Heart left ventricle (tissue), 16 donors: Measurements from ENCODE around the gene VAV1. TPM values are rescaled to one million over a fixed set of nuclear protein-coding genes. Genes with fewer than 3 reads are reported as not detected.
A peak's percentile ranks its signal among the peaks of the same experiment; 100 is the strongest.

ENCODE experiments used
- ATAC-seq, 4 donors: fragments of 200-7000 bp; cut with Tn5 transposase; one replicate each; pipeline ENCODE4 v1.9.1; 2020 to 2022; ENCODE audit warnings: moderate library complexity in 4 of 4, mild to moderate bottlenecking in 3 of 4, moderate number of reproducible peaks in 1 of 4
- DNase-seq, 5 donors: peaks; one replicate each; pipeline ENCODE4 v3.0.0-alpha.2; 2020
- H3K27ac ChIP-seq, 12 donors: fragments of 200-600 bp; sonication (generic) in 4 of 12; one replicate each; pipeline versions ENCODE4 v1.5.0 to v1.8.0; 2016 to 2022; ENCODE audit warnings: mild to moderate bottlenecking in 2 of 12
- H3K27me3 ChIP-seq, 9 donors: fragments of 200-600 bp; sonication (generic) in 2 of 9; one replicate each; pipeline versions ENCODE4 v1.5.1 to v1.8.0; 2016 to 2022; ENCODE audit warnings: mild to moderate bottlenecking in 3 of 9
- H3K36me3 ChIP-seq, 9 donors: fragments of 200-600 bp; sonication (generic) in 2 of 9; one replicate each; pipeline versions ENCODE4 v1.5.0 to v1.8.0; 2018 to 2022; ENCODE audit warnings: mild to moderate bottlenecking in 2 of 9
- H3K4me1 ChIP-seq, 12 donors: fragments of 200-600 bp; sonication (generic) in 4 of 12; one replicate each; pipeline versions ENCODE4 v1.5.0 to v1.8.0; 2016 to 2022; ENCODE audit warnings: mild to moderate bottlenecking in 3 of 12
- H3K4me3 ChIP-seq, 12 donors: fragments of 200-600 bp; sonication (generic) in 4 of 12; one replicate each; pipeline versions ENCODE4 v1.5.0 to v1.8.0; 2017 to 2022; ENCODE audit warnings: mild to moderate bottlenecking in 9 of 12, moderate library complexity in 4 of 12
- H3K9me3 ChIP-seq, 12 donors: fragments of 200-600 bp; sonication (generic) in 4 of 12; one replicate each; pipeline versions ENCODE4 v1.5.0 to v1.8.0; 2016 to 2022; ENCODE audit warnings: mild to moderate bottlenecking in 1 of 12
- CTCF ChIP-seq, 12 donors: fragments of 200-600 bp; sonication (generic) in 4 of 12; IDR thresholded peaks; one replicate each; pipeline versions ENCODE4 v1.5.0 to v1.8.0; 2018 to 2022; ENCODE audit warnings: antibody characterized with exemption in 12 of 12, mild to moderate bottlenecking in 5 of 12
- POLR2A ChIP-seq, 2 donors: fragments of 450-650 bp; IDR thresholded peaks; one replicate each; pipeline ENCODE4 v1.6.1; 2017; ENCODE audit warnings: antibody characterized with exemption in 2 of 2, mild to moderate bottlenecking in 2 of 2, moderate library complexity in 2 of 2
- WGBS, 4 donors: extraction: QIAGEN DNeasy Blood & Tissue Kit in 2 of 4; methylation state at CpG; one replicate each; pipeline versions ENCODE4 v1.1.5 to v1.1.7; 2013 to 2018; 5-methylcytosine and 5-hydroxymethylcytosine counted together
- intact Hi-C, 10 donors: fragments of 100-400 bp; cut with DNase I; formaldehyde crosslinking; loops; one replicate each; pipeline versions ENCODE4 v1.11.1 to v1.14.2; 2022
- polyA plus RNA-seq, 2 donors: library from polyadenylated mRNA; stranded (reverse); fragments of 200-250 nt; gene quantifications; one replicate each; pipeline ENCODE4 v1.2.3, GENCODE V29; 2013
- total RNA-seq, 9 donors: library from RNA; depleted of rRNA in 2 of 9; stranded (reverse); fragments of >200 nt in 2 of 9; fragmentation: NEBNext Ultra II Directional in 3 of 9; extraction: Animal tissue kit (Norgen Biotek cat#: 25700) in 3 of 9; gene quantifications; one replicate each; pipeline versions ENCODE4 v1.1.0 to v1.2.4, GENCODE V29; 2016 to 2023
- donor health status: ischemic (EF 13 %, LVEDD 7.1; RV severe dilation, severe dysfunction).
- donor health status: healthy with polysubstance abuse.
- donor health status: DM: no; HTN: yes; CAD: no.
- donor health status: DM: no; HTN: no; CAD: no.
- donor health status: ischemic (EF 25% LVEDD 6.9; RV normal size, moderate dysfunction).
- donor health status: ischemic (EF 25% LVEDD 5.7; RV mildly dilated, moderate dysfunction).
- donor health status: healthy.
- donor health status: DM: yes; HTN: yes; CAD: no.
- donor health status: ischemic (EF 35%, LVEDD 5.7; RV mildly dilated, moderate dysfunction).
- donor health status: nonischemic (EF 11% LVEDD 7.7; RV severe dilation, severe dysfunction).
- donor health status: DM: yes; HTN: yes; CAD: no.
- donor health status: PGD.
- donor health status: ischemic (EF 29% LVEDD 5.4; RV normal size, mild dysfunction).
- donor health status: nonischemic (EF 23%, LVEDD 6.1; RV moderate dilation, normal function).

The VAV1 gene
- total and polyA plus RNA-seq, 11 donors, result 0.69 to 25.6 (median 1.2) TPM

GRCh38 chr19:6802336-6803035, 30.0 kb downstream of the VAV1 start:
- ATAC-seq, result peak; percentile 60 to 86 (median 80)
- DNase-seq, result peak in 4 of 5 donors; percentile 33 to 59 (median 45)
- TF ChIP-seq CTCF (IDR thresholded peaks at IDR 0.05) (no peak), POLR2A (IDR thresholded peaks at IDR 0.05) (no peak)
- intact Hi-C loops, result no loop called here
- Histone ChIP-seq H3K36me3 (no peaks in the 10 kb centered on the region), H3K4me3 (peak overlapping the region in 3 of 12 donors; percentile 8 to 50 (median 23)), H3K9me3 (no peaks in the 10 kb centered on the region), H3K4me1 (peaks cover 0 to 59% (median 2%) of the 10 kb centered on the region in 12 donors), H3K27me3 (peaks cover 0 to 31% (median 0%) of the 10 kb centered on the region in 9 donors), H3K27ac (peak overlapping the region in 2 of 12 donors; percentile 17 to 90)
- WGBS, 4 donors, result 45 to 52% (median 48%) methylated on average over 9 of the region's 9 CpGs

- H3K4me1 ChIP-seq, result peaks cover 0 to 58% (median 2%) of the 10 kb centered on the region in 12 donors
- no peak for TF ChIP-seq CTCF (IDR thresholded peaks at IDR 0.05)
- no peak for TF ChIP-seq POLR2A (IDR thresholded peaks at IDR 0.05)
- DNase-seq (no peak), ATAC-seq (peak in 1 of 4 donors; percentile 41)
- intact Hi-C loops, result no loop called here
- H3K27me3 ChIP-seq, result peaks cover 0 to 30% (median 0%) of the 10 kb centered on the region in 9 donors
- no peaks in the 10 kb centered on the region for H3K9me3 ChIP-seq
- 75 to 87% (median 76%) methylated on average over 8 of the region's 8 CpGs for WGBS, 4 donors
- H3K36me3 ChIP-seq, result no peaks in the 10 kb centered on the region
- H3K4me3 ChIP-seq, result peak overlapping the region in 1 of 12 donors; percentile 50
- H3K27ac ChIP-seq, result peak overlapping the region in 1 of 12 donors; percentile 90
Observed at GRCh38 chr19:6803036-6803404, 30.5 kb downstream of the VAV1 start.

GRCh38 chr19:6806488-6806887, 34.0 kb downstream of the VAV1 start:
- ATAC-seq (no peak), DNase-seq (no peak)
- intact Hi-C loops, result no loop called here
- Histone ChIP-seq H3K9me3 (peaks cover 0 to 6% (median 0%) of the 10 kb centered on the region in 12 donors), H3K36me3 (no peaks in the 10 kb centered on the region), H3K4me1 (peaks cover 0 to 25% (median under 1%) of the 10 kb centered on the region in 12 donors), H3K4me3 (no peak overlapping the region), H3K27me3 (peaks cover 0 to 20% (median 0%) of the 10 kb centered on the region in 9 donors), H3K27ac (no peak overlapping the region)
- 79 to 85% (median 81%) methylated on average over 4 of the region's 4 CpGs for WGBS, 4 donors
- TF ChIP-seq CTCF (IDR thresholded peaks at IDR 0.05), result no peak
- no peak for TF ChIP-seq POLR2A (IDR thresholded peaks at IDR 0.05)

GRCh38 chr19:6807291-6807690, 34.8 kb downstream of the VAV1 start:
- no peak overlapping the region for H3K27ac ChIP-seq
- H3K4me1 ChIP-seq, result peaks cover 0 to 18% (median 0%) of the 10 kb centered on the region in 12 donors
- no peaks in the 10 kb centered on the region for H3K36me3 ChIP-seq
- H3K4me3 ChIP-seq, result no peak overlapping the region
- TF ChIP-seq CTCF (IDR thresholded peaks at IDR 0.05) (no peak), POLR2A (IDR thresholded peaks at IDR 0.05) (no peak)
- H3K9me3 ChIP-seq, result peaks cover 0 to 6% (median 0%) of the 10 kb centered on the region in 12 donors
- no peak for ATAC-seq
- peaks cover 0 to 14% (median 0%) of the 10 kb centered on the region in 9 donors for H3K27me3 ChIP-seq
- 88 to 94% (median 92%) methylated on average over 5 of the region's 5 CpGs for WGBS, 4 donors
- intact Hi-C loops, result no loop called here
- no peak for DNase-seq
